K562 (cell line): ENCODE measurements around the gene FOXL2NB. TPM values are rescaled to one million over a fixed set of nuclear protein-coding genes. Genes with fewer than 3 reads are reported as not detected.

Source experiments
- ATF3 ChIP-seq, 2 experiments: fragments of 450-650 bp in 1 of 2; sonication (generic) in 1 of 2; formaldehyde crosslinking in 1 of 2; IDR thresholded peaks in 1 of 2; conservative IDR thresholded peaks in 1 of 2; 2 replicates each; pipeline versions ENCODE4 v1.6.1 to v1.8.1; 2016 to 2023; ENCODE audit warnings: mild to moderate bottlenecking in 2 of 2, moderate library complexity in 2 of 2, inconsistent platforms in 1 of 2, missing genetic modification reagents in 1 of 2
- BRF2 ChIP-seq: IDR thresholded peaks from 3 replicates; pipeline ENCODE4 v1.6.1; 2011; ENCODE audit warnings: borderline replicate concordance, mild to moderate bottlenecking; ENCODE audit not compliant: insufficient read length, insufficient read depth
- CEBPB ChIP-seq: fragments of 450-650 bp; IDR thresholded peaks from 2 replicates; pipeline ENCODE4 v1.6.1; 2016; ENCODE audit warnings: missing genetic modification characterization, missing compliant biosample characterization
- CEBPG ChIP-seq, 3 experiments: fragments of 200-800 bp in 1 of 3; sonication (Bioruptor generic) in 1 of 3; sonication (generic) in 1 of 3; formaldehyde crosslinking in 1 of 3; IDR thresholded peaks in 2 of 3; conservative IDR thresholded peaks in 1 of 3; 2 replicates each; pipeline versions ENCODE4 v1.6.1 to v1.8.0; 2016 to 2022; ENCODE audit warnings: missing compliant biosample characterization in 2 of 3, missing genetic modification characterization in 2 of 3, mild to moderate bottlenecking in 1 of 3, missing genetic modification reagents in 1 of 3
- KLF16 ChIP-seq: IDR thresholded peaks from 2 replicates; pipeline ENCODE4 v1.6.1; 2016; ENCODE audit warnings: antibody characterized with exemption
- MTA1 ChIP-seq: fragments of 450-650 bp; IDR thresholded peaks from 2 replicates; pipeline ENCODE4 v1.6.1; 2017; ENCODE audit warnings: borderline replicate concordance
- MTA2 ChIP-seq: fragments of 450-650 bp; IDR thresholded peaks from 2 replicates; pipeline ENCODE4 v1.6.1; 2016; ENCODE audit warnings: low read depth
- SIN3A ChIP-seq, 2 experiments: fragments of 150-350 bp in 1 of 2; IDR thresholded peaks; 2 replicates each; pipeline ENCODE4 v1.6.1; 2011 to 2016; ENCODE audit warnings: borderline replicate concordance in 2 of 2, low read depth in 2 of 2, low read length in 2 of 2, mild to moderate bottlenecking in 2 of 2, moderate library complexity in 2 of 2; ENCODE audit not compliant: control insufficient read depth in 1 of 2
- SLC30A9 ChIP-seq: fragments of 250-450 bp; sonication (Bioruptor Pico); IDR thresholded peaks from 2 replicates; pipeline ENCODE4 v1.8.0; 2022; ENCODE audit warnings: mild to moderate bottlenecking, moderate library complexity
- SMAD4 ChIP-seq: fragments of 250-450 bp; sonication (Bioruptor Pico); conservative IDR thresholded peaks from 2 replicates; pipeline ENCODE4 v1.8.0; 2021; ENCODE audit warnings: inconsistent platforms, mild to moderate bottlenecking, moderate library complexity
- ZNF449 ChIP-seq: fragments of 250-450 bp; sonication (Bioruptor Pico); IDR thresholded peaks from 2 replicates; pipeline ENCODE4 v1.8.0; 2022; ENCODE audit warnings: moderate library complexity, mild to moderate bottlenecking, inconsistent platforms
- polyA plus RNA-seq, 8 experiments: library from polyadenylated mRNA; depleted of rRNA in 4 of 8; stranded (reverse) in 5 of 8; unstranded in 3 of 8; fragments of >200 nt; fragmentation: Nextera tagmentation in 2 of 8; fragmentation: Illumina TruSeq in 1 of 8; extraction: Ambion mirVana in 2 of 8; extraction: Trizol in 1 of 8; gene quantifications; 2 replicates each; pipeline versions ENCODE4 v1.2.1 to v1.2.3, GENCODE V29; 2011 to 2014; ENCODE audit warnings: inconsistent platforms in 1 of 8, missing spikeins in 1 of 8
- total RNA-seq, 7 experiments: library from RNA; depleted of rRNA in 6 of 7; stranded (reverse); fragments of >200 nt in 6 of 7; fragmentation: Illumina TruSeq in 2 of 7; extraction: Trizol in 2 of 7; gene quantifications; 2 replicates each; pipeline versions ENCODE4 v1.2.1 to v1.2.3, GENCODE V29; 2011 to 2021; ENCODE audit warnings: low replicate concordance in 1 of 7
- TF ChIP-seq, protein P1 (sequence below): fragments of 200-400 bp; formaldehyde crosslinking; IDR thresholded peaks from 2 replicates; pipeline ENCODE4 v1.6.1; 2017; ENCODE audit warnings: mild to moderate bottlenecking, low read depth, low read length, moderate library complexity
- TF ChIP-seq, protein P2 (sequence below): fragments of 450-650 bp; formaldehyde crosslinking; IDR thresholded peaks from 2 replicates; pipeline ENCODE4 v1.4.0; 2020; ENCODE audit warnings: mild to moderate bottlenecking, moderate library complexity

The FOXL2NB gene
- total and polyA plus RNA-seq, 9 of the 15 experiments (the other 6 are each of a cell fraction or from before 2014, with no cell fraction given): 0.71 to 17.4 (median 9.0) TPM

- TF ChIP-seq SLC30A9 (no peak), KLF16 (no peak), ATF3 (IDR thresholded peaks at IDR 0.05) (peak; percentile 75), ATF3 (CRISPR knock-in tag; conservative IDR thresholded peaks at IDR 0.05) (no peak), SIN3A (IDR thresholded peaks at IDR 0.05; ENCODE audit: borderline replicate concordance in 2 of 2, control insufficient read depth in 1 of 2, low read depth in 2 of 2, low read length in 2 of 2) (no peak), BRF2 (no peak), CEBPG (CRISPR knock-in tag; IDR thresholded peaks at IDR 0.05) (peak; percentile 77), CEBPG (tag; conservative IDR thresholded peaks at IDR 0.05 in 1 of 2, IDR thresholded peaks at IDR 0.05 in 1 of 2) (peak; percentile 52 to 71; a peak in 3 of 4 replicates), CEBPB (tag) (peak; percentile 64), ZNF449 (no peak), SMAD4 (peak; percentile 38; the same call in 1 of the 2 replicates), MTA1 (no peak), MTA2 (no peak)
- TF ChIP-seq, protein P1, sequence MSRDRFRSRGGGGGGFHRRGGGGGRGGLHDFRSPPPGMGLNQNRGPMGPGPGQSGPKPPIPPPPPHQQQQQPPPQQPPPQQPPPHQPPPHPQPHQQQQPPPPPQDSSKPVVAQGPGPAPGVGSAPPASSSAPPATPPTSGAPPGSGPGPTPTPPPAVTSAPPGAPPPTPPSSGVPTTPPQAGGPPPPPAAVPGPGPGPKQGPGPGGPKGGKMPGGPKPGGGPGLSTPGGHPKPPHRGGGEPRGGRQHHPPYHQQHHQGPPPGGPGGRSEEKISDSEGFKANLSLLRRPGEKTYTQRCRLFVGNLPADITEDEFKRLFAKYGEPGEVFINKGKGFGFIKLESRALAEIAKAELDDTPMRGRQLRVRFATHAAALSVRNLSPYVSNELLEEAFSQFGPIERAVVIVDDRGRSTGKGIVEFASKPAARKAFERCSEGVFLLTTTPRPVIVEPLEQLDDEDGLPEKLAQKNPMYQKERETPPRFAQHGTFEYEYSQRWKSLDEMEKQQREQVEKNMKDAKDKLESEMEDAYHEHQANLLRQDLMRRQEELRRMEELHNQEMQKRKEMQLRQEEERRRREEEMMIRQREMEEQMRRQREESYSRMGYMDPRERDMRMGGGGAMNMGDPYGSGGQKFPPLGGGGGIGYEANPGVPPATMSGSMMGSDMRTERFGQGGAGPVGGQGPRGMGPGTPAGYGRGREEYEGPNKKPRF: no peak
- TF ChIP-seq, protein P2, sequence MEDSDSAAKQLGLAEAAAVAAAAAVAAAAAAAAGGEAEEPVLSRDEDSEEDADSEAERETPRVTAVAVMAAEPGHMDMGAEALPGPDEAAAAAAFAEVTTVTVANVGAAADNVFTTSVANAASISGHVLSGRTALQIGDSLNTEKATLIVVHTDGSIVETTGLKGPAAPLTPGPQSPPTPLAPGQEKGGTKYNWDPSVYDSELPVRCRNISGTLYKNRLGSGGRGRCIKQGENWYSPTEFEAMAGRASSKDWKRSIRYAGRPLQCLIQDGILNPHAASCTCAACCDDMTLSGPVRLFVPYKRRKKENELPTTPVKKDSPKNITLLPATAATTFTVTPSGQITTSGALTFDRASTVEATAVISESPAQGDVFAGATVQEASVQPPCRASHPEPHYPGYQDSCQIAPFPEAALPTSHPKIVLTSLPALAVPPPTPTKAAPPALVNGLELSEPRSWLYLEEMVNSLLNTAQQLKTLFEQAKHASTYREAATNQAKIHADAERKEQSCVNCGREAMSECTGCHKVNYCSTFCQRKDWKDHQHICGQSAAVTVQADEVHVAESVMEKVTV (CRISPR knock-in tag): no peak
Measured at GRCh38 chr3:138902171-138902570, 44.8 kb upstream of the FOXL2NB start (continued).
